SK-N-MC (cell line): ENCODE data around the gene R3HDM4.

ENCODE experiments used
- EZH2 ChIP-seq: fragments of 200-600 bp; sonication (generic); IDR thresholded peaks from one replicate; pipeline ENCODE4 v1.6.1; 2017; ENCODE audit warnings: antibody characterized with exemption
- FOXP2 ChIP-seq: optimal IDR thresholded peaks from 2 replicates; pipeline ENCODE3; 2011; ENCODE audit warnings: mild to moderate bottlenecking, moderate library complexity; ENCODE audit not compliant: insufficient read depth; ENCODE audit errors: extremely low read length, control extremely low read depth
- POLR2AphosphoS5 ChIP-seq: IDR thresholded peaks from 2 replicates; pipeline ENCODE4 v1.6.1; 2012; ENCODE audit warnings: mild to moderate bottlenecking, low read depth, low read length, borderline replicate concordance

DNA sequence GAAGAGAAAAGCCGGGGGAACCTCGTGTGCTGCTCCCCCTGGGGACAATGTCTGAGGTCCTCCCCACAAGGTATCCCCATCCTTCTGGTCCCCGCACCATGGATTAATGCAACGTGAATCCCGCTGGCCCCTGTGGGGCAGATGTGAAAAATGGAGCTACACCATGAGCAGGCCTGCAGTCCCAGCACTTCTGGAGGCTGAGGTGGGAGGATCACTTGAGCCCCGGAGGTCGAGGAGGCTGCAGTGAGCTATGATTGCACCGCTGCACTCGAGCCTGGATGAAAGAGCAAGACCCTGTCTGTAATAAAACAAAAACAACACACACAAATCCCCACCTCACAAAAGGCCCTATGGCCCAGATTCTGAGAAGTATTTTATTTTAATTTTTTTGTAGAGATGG, 54.7 kb downstream of the R3HDM4 start:
- TF ChIP-seq EZH2, result no peak
- no peak for TF ChIP-seq POLR2AphosphoS5
- no peak for TF ChIP-seq FOXP2
